ENCODE measurements around the gene CDON. TPM values are rescaled to one million over a fixed set of nuclear protein-coding genes. Genes with fewer than 3 reads are reported as not detected.
A peak's percentile ranks its signal among the peaks of the same experiment; 100 is the strongest.
"Not testable (repeated sequence)": the region's sequence is repeated elsewhere in the genome, so short reads cannot be mapped to it uniquely, and the experiment has no call there.

Gene CDON
- total and polyA plus RNA-seq, 2 of the 13 experiments (the other 11 are each of a cell fraction or from before 2014, with no cell fraction given), result 9.6 to 12.8 TPM

- ChIA-PET POLR2A (interaction anchor here (1.1 kb wide), 1 partner anchor 14 kb away, joined by 4 read pairs; the partner anchor contains the start of gene PUS3), CTCF (ENCODE audit: low intra/inter-chr PET ratio, low total read pairs) (no interaction called here)
- DNase-seq (ENCODE audit: low spot score), result no peak
- Histone ChIP-seq H3K27me3 (ENCODE audit: control insufficient read depth in 1 of 2, insufficient read depth in 2 of 2, low read length in 2 of 2) (peaks cover 0 to 16% of the 10 kb centered on the region in 2 experiments; a peak in 2 of 5 replicates), H3K4me3 (replicated peaks in 1 of 3; ENCODE audit: insufficient read depth in 1 of 3, low read depth in 2 of 3, low read length in 3 of 3) (peak overlapping the region in 1 of 3 experiments; percentile 35; a peak in 1 of 6 replicates), H3K9ac (ENCODE audit: insufficient read depth, low read depth, low read length) (no peak overlapping the region), H3K27ac (ENCODE audit: extremely low read length, insufficient read depth, low read length) (no peak overlapping the region), H2AFZ (ENCODE audit: low read length) (no peak overlapping the region), H3K36me3 (replicated peaks in 1 of 2; ENCODE audit: control insufficient read depth in 1 of 2, insufficient read depth in 2 of 2, low read length in 2 of 2) (no peaks in the 10 kb centered on the region), H4K20me1 (ENCODE audit: insufficient read depth, low read length) (no peaks in the 10 kb centered on the region), H3K79me2 (ENCODE audit: insufficient read depth, low read length) (no peaks in the 10 kb centered on the region), H3K4me1 (ENCODE audit: insufficient read depth, low read length) (peaks cover 35% of the 10 kb centered on the region), H3K4me2 (ENCODE audit: low read depth, low read length) (peak overlapping the region; percentile 59), H3K9me3 (ENCODE audit: low read length) (no peaks in the 10 kb centered on the region)
- peak; percentile 19; the same call in 2 of the 3 replicates for ATAC-seq
- no TSS peak for BruUV-seq (replicated peaks)
- in situ Hi-C loops (cut with HindIII; ENCODE audit: extremely low pct_ligation_motif_present, low pct_unique_long_range_greater_than_20kb) (no loop called here), intact Hi-C loops (cut with micrococcal nuclease; ENCODE audit: unreplicated experiment) (no loop called here)
- WGBS (ENCODE audit: low lambda C conversion rate), result 14% methylated on average over 10 of the region's 12 CpGs
- no peak for FAIRE-seq
- TF ChIP-seq NCOA5 (CRISPR knock-in tag; IDR thresholded peaks at IDR 0.05) (no peak), ETV5 (CRISPR knock-in tag; IDR thresholded peaks at IDR 0.05; ENCODE audit: borderline replicate concordance) (peak; percentile 60; the same call in 1 of the 2 replicates), BCLAF1 (IDR thresholded peaks at IDR 0.05) (no peak), ZNF713 (CRISPR knock-in tag; IDR thresholded peaks at IDR 0.05) (no peak), ZXDC (CRISPR knock-in tag; IDR thresholded peaks at IDR 0.05) (no peak), ATF1 (CRISPR knock-in tag; IDR thresholded peaks at IDR 0.05) (0 out of 2 replicates have a peak, but pooled peaks have one; percentile 26), FOSL2 (CRISPR knock-in tag; IDR thresholded peaks at IDR 0.05) (0 out of 2 replicates have a peak, but pooled peaks have one; percentile 6), NR2F6 (IDR thresholded peaks at IDR 0.05) (no peak), NR2F6 (CRISPR knock-in tag; IDR thresholded peaks at IDR 0.05) (0 out of 2 replicates have a peak, but pooled peaks have one; percentile 16), NRL (CRISPR knock-in tag; IDR thresholded peaks at IDR 0.05; ENCODE audit: borderline replicate concordance) (0 out of 2 replicates have a peak, but pooled peaks have one; percentile 34), SAP130 (CRISPR knock-in tag; IDR thresholded peaks at IDR 0.05; ENCODE audit: low read depth) (peak; percentile 41; the same call in 1 of the 2 replicates), GABPA (IDR thresholded peaks at IDR 0.05; ENCODE audit: low read depth, low read length) (no peak), GABPA (CRISPR knock-in tag; IDR thresholded peaks at IDR 0.05; ENCODE audit: low read depth) (peak; percentile 41; the same call in 1 of the 2 replicates), SALL1 (CRISPR knock-in tag; IDR thresholded peaks at IDR 0.05) (0 out of 2 replicates have a peak, but pooled peaks have one; percentile 21), ZBTB21 (CRISPR knock-in tag; IDR thresholded peaks at IDR 0.05) (peak; percentile 74; the same call in 1 of the 2 replicates)
Observed at GRCh38 chr11:125916683-125917347, 145.9 kb downstream of the CDON start.

GRCh38 chr11:125914601-125915000, 148.1 kb downstream of the CDON start:
- ATAC-seq; H3K36me3 ChIP-seq (replicated peaks in 1 of 2; ENCODE audit: control insufficient read depth in 1 of 2, insufficient read depth in 2 of 2, low read length in 2 of 2); POLR2A ChIA-PET; DNase-seq (ENCODE audit: low spot score); H2AFZ ChIP-seq (ENCODE audit: low read length); H4K20me1 ChIP-seq (ENCODE audit: insufficient read depth, low read length); H3K4me2 ChIP-seq (ENCODE audit: low read depth, low read length); H3K27ac ChIP-seq (ENCODE audit: extremely low read length, insufficient read depth, low read length); BruUV-seq (replicated peaks); in situ Hi-C loops (cut with HindIII; ENCODE audit: extremely low pct_ligation_motif_present, low pct_unique_long_range_greater_than_20kb); H3K9me3 ChIP-seq (ENCODE audit: low read length); H3K79me2 ChIP-seq (ENCODE audit: insufficient read depth, low read length); CTCF ChIA-PET (ENCODE audit: low intra/inter-chr PET ratio, low total read pairs); intact Hi-C loops (cut with micrococcal nuclease; ENCODE audit: unreplicated experiment); H3K4me3 ChIP-seq (replicated peaks in 1 of 3; ENCODE audit: insufficient read depth in 1 of 3, low read depth in 2 of 3, low read length in 3 of 3); FAIRE-seq; H3K9ac ChIP-seq (ENCODE audit: insufficient read depth, low read depth, low read length): not testable (repeated sequence)
- Histone ChIP-seq H3K27me3 (ENCODE audit: control insufficient read depth in 1 of 2, insufficient read depth in 2 of 2, low read length in 2 of 2) (peaks cover 0 to 16% of the 10 kb centered on the region in 2 experiments; a peak in 2 of 5 replicates), H3K4me1 (ENCODE audit: insufficient read depth, low read length) (peaks cover 18% of the 10 kb centered on the region)
- WGBS (ENCODE audit: low lambda C conversion rate), result 29% methylated on average over 3 of the region's 3 CpGs

Data from HepG2 (cell line).